Liver (tissue), 9 donors: ENCODE results near the gene GPR137C. TPM values are rescaled to one million over a fixed set of nuclear protein-coding genes. Genes with fewer than 3 reads are reported as not detected.

Experiments used
- DNase-seq: peaks from one replicate; pipeline ENCODE4 v3.0.0-alpha.2; 2017; ENCODE audit warnings: low spot score
- H3K27ac ChIP-seq, 2 donors: one replicate each; pipeline ENCODE4 v1.7.0; 2013; ENCODE audit warnings: inconsistent platforms in 2 of 2, low read length in 2 of 2, control low read depth in 1 of 2, low read depth in 1 of 2, mild to moderate bottlenecking in 1 of 2
- H3K27me3 ChIP-seq, 4 donors: one replicate each; pipeline versions ENCODE4 v1.6.1 to v1.7.0; 2013; ENCODE audit warnings: low read length in 3 of 4, inconsistent platforms in 1 of 4, mild to moderate bottlenecking in 1 of 4, moderate library complexity in 1 of 4; ENCODE audit not compliant: control insufficient read depth in 4 of 4, insufficient read depth in 4 of 4
- H3K36me3 ChIP-seq, 4 donors: one replicate each; pipeline versions ENCODE4 v1.6.1 to v1.7.0; 2013; ENCODE audit warnings: low read length in 3 of 4, mild to moderate bottlenecking in 3 of 4, low read depth in 1 of 4, moderate library complexity in 1 of 4; ENCODE audit not compliant: control insufficient read depth in 4 of 4, insufficient read depth in 3 of 4
- H3K4me1 ChIP-seq, 4 donors: one replicate each; pipeline versions ENCODE4 v1.6.1 to v1.7.0; 2013; ENCODE audit warnings: low read length in 3 of 4, mild to moderate bottlenecking in 3 of 4, moderate library complexity in 1 of 4; ENCODE audit not compliant: control insufficient read depth in 4 of 4, insufficient read depth in 4 of 4
- H3K4me3 ChIP-seq, 3 donors: one replicate each; pipeline versions ENCODE4 v1.6.1 to v1.7.0; 2013; ENCODE audit warnings: low read length in 3 of 3, control low read depth in 1 of 3, low read depth in 1 of 3, mild to moderate bottlenecking in 1 of 3
- H3K9ac ChIP-seq, 2 donors: one replicate each; pipeline ENCODE4 v1.7.0; 2013; ENCODE audit warnings: low read length in 2 of 2, mild to moderate bottlenecking in 2 of 2, moderate library complexity in 2 of 2, control low read depth in 1 of 2, low read depth in 1 of 2
- H3K9me3 ChIP-seq, 4 donors: one replicate each; pipeline versions ENCODE4 v1.6.1 to v1.7.0; 2013; ENCODE audit warnings: low read length in 3 of 4; ENCODE audit not compliant: control insufficient read depth in 4 of 4
- EGR1 ChIP-seq, 2 donors: IDR thresholded peaks; 2 replicates each; pipeline ENCODE4 v1.6.1; 2016 to 2018; ENCODE audit warnings: antibody characterized with exemption in 2 of 2, low read depth in 2 of 2
- FOXA1 ChIP-seq: IDR thresholded peaks from 2 replicates; pipeline ENCODE4 v1.6.1; 2016; ENCODE audit warnings: antibody characterized with exemption
- FOXA2 ChIP-seq: IDR thresholded peaks from 2 replicates; pipeline ENCODE4 v1.6.1; 2016; ENCODE audit warnings: antibody characterized with exemption
- GABPA ChIP-seq, 2 donors: IDR thresholded peaks in 1 of 2; conservative IDR thresholded peaks in 1 of 2; 2 replicates each; pipeline ENCODE4 v1.6.1; 2016; ENCODE audit warnings: antibody characterized with exemption in 2 of 2, mild to moderate bottlenecking in 1 of 2, moderate library complexity in 1 of 2
- HNF4A ChIP-seq, 2 donors: conservative IDR thresholded peaks; 2 replicates each; pipeline ENCODE4 v1.6.1; 2016; ENCODE audit warnings: antibody characterized with exemption in 2 of 2, mild to moderate bottlenecking in 2 of 2
- HNF4G ChIP-seq: IDR thresholded peaks from 2 replicates; pipeline ENCODE4 v1.6.1; 2016; ENCODE audit warnings: antibody characterized with exemption
- JUND ChIP-seq, 2 donors: IDR thresholded peaks; 2 replicates each; pipeline ENCODE4 v1.6.1; 2016; ENCODE audit warnings: antibody characterized with exemption in 2 of 2
- NR2F2 ChIP-seq: IDR thresholded peaks from 2 replicates; pipeline ENCODE4 v1.6.1; 2016; ENCODE audit warnings: antibody characterized with exemption
- RAD21 ChIP-seq, 2 donors: IDR thresholded peaks; 2 replicates each; pipeline ENCODE4 v1.6.1; 2016; ENCODE audit warnings: antibody characterized with exemption in 2 of 2, mild to moderate bottlenecking in 2 of 2
- RXRA ChIP-seq, 2 donors: IDR thresholded peaks; 2 replicates each; pipeline ENCODE4 v1.6.1; 2017 to 2018; ENCODE audit warnings: antibody characterized with exemption in 2 of 2, mild to moderate bottlenecking in 1 of 2
- TAF1 ChIP-seq: conservative IDR thresholded peaks from 2 replicates; pipeline ENCODE4 v1.6.1; 2016; ENCODE audit warnings: antibody characterized with exemption, mild to moderate bottlenecking
- YY1 ChIP-seq: IDR thresholded peaks from 2 replicates; pipeline ENCODE4 v1.6.1; 2016; ENCODE audit warnings: antibody characterized with exemption, mild to moderate bottlenecking
- WGBS: extraction: QIAGEN DNeasy Blood & Tissue Kit; methylation state at CpG from one replicate; pipeline ENCODE4 v1.1.7; 2013; 5-methylcytosine and 5-hydroxymethylcytosine counted together
- polyA plus RNA-seq, 2 donors: library from polyadenylated mRNA; stranded (reverse) in 1 of 2; unstranded in 1 of 2; fragments of 200-250 nt in 1 of 2; fragments of >200 nt in 1 of 2; fragmentation: Nextera tagmentation in 1 of 2; extraction: Ambion mirVana in 1 of 2; gene quantifications; one replicate each; pipeline versions ENCODE4 v1.2.1 to v1.2.3, GENCODE V29; 2013 to 2015
- total RNA-seq, 2 donors: library from RNA; depleted of rRNA; stranded (reverse); fragments of >200 nt; gene quantifications; one replicate each; pipeline ENCODE4 v1.2.3, GENCODE V29; 2014
- TF ChIP-seq, protein P1 (sequence below): IDR thresholded peaks from 2 replicates; pipeline ENCODE4 v1.6.1; 2016; ENCODE audit warnings: antibody characterized with exemption
- TF ChIP-seq, protein P2 (sequence below): fragments of 150-350 bp; IDR thresholded peaks from 2 replicates; pipeline ENCODE4 v1.5.1; 2017; ENCODE audit warnings: improper control_type of control experiment, low read depth, low read length; ENCODE audit not compliant: missing input control
- TF ChIP-seq, protein P3 (sequence below): IDR thresholded peaks from 2 replicates; pipeline ENCODE4 v1.6.1; 2016; ENCODE audit warnings: antibody characterized with exemption
- TF ChIP-seq, protein P4 (sequence below): IDR thresholded peaks from 2 replicates; pipeline ENCODE4 v1.6.1; 2016; ENCODE audit warnings: antibody characterized with exemption
- TF ChIP-seq, protein P5 (sequence below): IDR thresholded peaks from 2 replicates; pipeline ENCODE4 v1.6.1; 2016; ENCODE audit warnings: antibody characterized with exemption, mild to moderate bottlenecking
- donor health status: healthy.
- donor health status: healthy.
- donor health status: healthy.
- donor health status: healthy.
- donor health status: healthy.

GPR137C gene
- total and polyA plus RNA-seq, 4 donors = 0.14 to 1.3 (median 0.33) TPM

DNA sequence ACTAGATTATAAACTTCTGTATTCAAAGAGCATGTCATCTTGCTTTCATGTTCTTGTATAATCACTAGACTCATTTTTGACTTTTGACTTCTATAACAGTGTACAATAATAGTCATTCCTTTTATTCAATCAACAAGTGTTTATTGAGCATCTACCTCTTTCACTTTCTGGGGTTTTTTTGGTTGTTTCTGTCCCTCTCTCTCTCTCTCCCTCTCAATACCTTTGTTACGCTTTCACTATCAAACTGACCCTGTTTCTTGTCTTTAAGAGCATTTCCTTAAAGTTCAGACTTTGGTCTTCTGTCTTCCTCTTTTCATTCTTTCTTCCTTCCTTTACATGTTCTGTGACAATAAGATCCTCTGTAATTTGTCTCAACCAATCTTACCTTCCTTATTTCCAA lies 49.5 kb downstream of the GPR137C start:
- Histone ChIP-seq H3K36me3 (no peaks in the 10 kb centered on the region), H3K4me1 (no peaks in the 10 kb centered on the region), H3K9me3 (peaks cover 2 to 3% (median 3%) of the 10 kb centered on the region in 4 donors), H3K4me3 (no peak overlapping the region), H3K9ac (no peak overlapping the region), H3K27ac (no peak overlapping the region), H3K27me3 (no peaks in the 10 kb centered on the region)
- no peak for DNase-seq
- 85% methylated on average over 1 of the region's 1 CpG for WGBS
- TF ChIP-seq JUND (IDR thresholded peaks at IDR 0.05) (no peak), HNF4A (conservative IDR thresholded peaks at IDR 0.05) (no peak), FOXA1 (no peak), EGR1 (IDR thresholded peaks at IDR 0.05; ENCODE audit: low read depth in 2 of 2) (no peak), NR2F2 (no peak), TAF1 (no peak), RAD21 (IDR thresholded peaks at IDR 0.05) (no peak), RXRA (IDR thresholded peaks at IDR 0.05) (no peak), HNF4G (no peak), YY1 (no peak), FOXA2 (no peak), GABPA (IDR thresholded peaks at IDR 0.05 in 1 of 2, conservative IDR thresholded peaks at IDR 0.05 in 1 of 2) (no peak)
- TF ChIP-seq, protein P1, sequence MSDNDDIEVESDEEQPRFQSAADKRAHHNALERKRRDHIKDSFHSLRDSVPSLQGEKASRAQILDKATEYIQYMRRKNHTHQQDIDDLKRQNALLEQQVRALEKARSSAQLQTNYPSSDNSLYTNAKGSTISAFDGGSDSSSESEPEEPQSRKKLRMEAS = no peak
- TF ChIP-seq, protein P2, sequence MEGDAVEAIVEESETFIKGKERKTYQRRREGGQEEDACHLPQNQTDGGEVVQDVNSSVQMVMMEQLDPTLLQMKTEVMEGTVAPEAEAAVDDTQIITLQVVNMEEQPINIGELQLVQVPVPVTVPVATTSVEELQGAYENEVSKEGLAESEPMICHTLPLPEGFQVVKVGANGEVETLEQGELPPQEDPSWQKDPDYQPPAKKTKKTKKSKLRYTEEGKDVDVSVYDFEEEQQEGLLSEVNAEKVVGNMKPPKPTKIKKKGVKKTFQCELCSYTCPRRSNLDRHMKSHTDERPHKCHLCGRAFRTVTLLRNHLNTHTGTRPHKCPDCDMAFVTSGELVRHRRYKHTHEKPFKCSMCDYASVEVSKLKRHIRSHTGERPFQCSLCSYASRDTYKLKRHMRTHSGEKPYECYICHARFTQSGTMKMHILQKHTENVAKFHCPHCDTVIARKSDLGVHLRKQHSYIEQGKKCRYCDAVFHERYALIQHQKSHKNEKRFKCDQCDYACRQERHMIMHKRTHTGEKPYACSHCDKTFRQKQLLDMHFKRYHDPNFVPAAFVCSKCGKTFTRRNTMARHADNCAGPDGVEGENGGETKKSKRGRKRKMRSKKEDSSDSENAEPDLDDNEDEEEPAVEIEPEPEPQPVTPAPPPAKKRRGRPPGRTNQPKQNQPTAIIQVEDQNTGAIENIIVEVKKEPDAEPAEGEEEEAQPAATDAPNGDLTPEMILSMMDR = no peak
- TF ChIP-seq, protein P3, sequence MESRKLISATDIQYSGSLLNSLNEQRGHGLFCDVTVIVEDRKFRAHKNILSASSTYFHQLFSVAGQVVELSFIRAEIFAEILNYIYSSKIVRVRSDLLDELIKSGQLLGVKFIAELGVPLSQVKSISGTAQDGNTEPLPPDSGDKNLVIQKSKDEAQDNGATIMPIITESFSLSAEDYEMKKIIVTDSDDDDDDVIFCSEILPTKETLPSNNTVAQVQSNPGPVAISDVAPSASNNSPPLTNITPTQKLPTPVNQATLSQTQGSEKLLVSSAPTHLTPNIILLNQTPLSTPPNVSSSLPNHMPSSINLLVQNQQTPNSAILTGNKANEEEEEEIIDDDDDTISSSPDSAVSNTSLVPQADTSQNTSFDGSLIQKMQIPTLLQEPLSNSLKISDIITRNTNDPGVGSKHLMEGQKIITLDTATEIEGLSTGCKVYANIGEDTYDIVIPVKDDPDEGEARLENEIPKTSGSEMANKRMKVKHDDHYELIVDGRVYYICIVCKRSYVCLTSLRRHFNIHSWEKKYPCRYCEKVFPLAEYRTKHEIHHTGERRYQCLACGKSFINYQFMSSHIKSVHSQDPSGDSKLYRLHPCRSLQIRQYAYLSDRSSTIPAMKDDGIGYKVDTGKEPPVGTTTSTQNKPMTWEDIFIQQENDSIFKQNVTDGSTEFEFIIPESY = no peak
- TF ChIP-seq, protein P4, sequence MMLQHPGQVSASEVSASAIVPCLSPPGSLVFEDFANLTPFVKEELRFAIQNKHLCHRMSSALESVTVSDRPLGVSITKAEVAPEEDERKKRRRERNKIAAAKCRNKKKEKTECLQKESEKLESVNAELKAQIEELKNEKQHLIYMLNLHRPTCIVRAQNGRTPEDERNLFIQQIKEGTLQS = no peak
- TF ChIP-seq, protein P5, sequence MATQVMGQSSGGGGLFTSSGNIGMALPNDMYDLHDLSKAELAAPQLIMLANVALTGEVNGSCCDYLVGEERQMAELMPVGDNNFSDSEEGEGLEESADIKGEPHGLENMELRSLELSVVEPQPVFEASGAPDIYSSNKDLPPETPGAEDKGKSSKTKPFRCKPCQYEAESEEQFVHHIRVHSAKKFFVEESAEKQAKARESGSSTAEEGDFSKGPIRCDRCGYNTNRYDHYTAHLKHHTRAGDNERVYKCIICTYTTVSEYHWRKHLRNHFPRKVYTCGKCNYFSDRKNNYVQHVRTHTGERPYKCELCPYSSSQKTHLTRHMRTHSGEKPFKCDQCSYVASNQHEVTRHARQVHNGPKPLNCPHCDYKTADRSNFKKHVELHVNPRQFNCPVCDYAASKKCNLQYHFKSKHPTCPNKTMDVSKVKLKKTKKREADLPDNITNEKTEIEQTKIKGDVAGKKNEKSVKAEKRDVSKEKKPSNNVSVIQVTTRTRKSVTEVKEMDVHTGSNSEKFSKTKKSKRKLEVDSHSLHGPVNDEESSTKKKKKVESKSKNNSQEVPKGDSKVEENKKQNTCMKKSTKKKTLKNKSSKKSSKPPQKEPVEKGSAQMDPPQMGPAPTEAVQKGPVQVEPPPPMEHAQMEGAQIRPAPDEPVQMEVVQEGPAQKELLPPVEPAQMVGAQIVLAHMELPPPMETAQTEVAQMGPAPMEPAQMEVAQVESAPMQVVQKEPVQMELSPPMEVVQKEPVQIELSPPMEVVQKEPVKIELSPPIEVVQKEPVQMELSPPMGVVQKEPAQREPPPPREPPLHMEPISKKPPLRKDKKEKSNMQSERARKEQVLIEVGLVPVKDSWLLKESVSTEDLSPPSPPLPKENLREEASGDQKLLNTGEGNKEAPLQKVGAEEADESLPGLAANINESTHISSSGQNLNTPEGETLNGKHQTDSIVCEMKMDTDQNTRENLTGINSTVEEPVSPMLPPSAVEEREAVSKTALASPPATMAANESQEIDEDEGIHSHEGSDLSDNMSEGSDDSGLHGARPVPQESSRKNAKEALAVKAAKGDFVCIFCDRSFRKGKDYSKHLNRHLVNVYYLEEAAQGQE = no peak

DNA sequence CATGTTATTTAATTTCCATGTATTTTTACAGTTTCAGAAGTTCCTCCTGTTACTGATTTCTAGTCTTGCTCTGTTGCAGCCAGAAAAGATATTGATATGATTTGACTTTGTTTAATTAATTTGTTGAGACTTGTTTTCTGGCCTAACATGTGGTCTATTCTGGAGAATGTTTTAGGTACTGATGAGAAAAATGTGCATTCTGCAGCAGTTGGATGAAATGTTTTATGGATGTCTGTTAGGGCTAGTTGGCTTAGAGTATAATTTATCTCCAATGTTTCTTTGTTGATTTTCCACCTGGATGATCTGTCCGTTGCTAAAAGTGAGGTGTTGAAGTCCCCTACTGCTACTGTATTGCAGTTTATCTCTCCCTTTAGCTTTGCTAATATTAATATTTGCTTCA lies 54.4 kb downstream of the GPR137C start:
- Histone ChIP-seq H3K4me1 (no peaks in the 10 kb centered on the region), H3K9me3 (peaks cover 2 to 3% (median 3%) of the 10 kb centered on the region in 4 donors), H3K36me3 (no peaks in the 10 kb centered on the region), H3K27me3 (no peaks in the 10 kb centered on the region), H3K9ac (no peak overlapping the region), H3K4me3 (no peak overlapping the region), H3K27ac (no peak overlapping the region)
- 97% methylated on average over 1 of the region's 1 CpG for WGBS
- no peak for DNase-seq
- no peak for TF ChIP-seq RXRA (IDR thresholded peaks at IDR 0.05)
- TF ChIP-seq, protein P1 = no peak
- TF ChIP-seq NR2F2 = no peak
- TF ChIP-seq GABPA (IDR thresholded peaks at IDR 0.05 in 1 of 2, conservative IDR thresholded peaks at IDR 0.05 in 1 of 2) = no peak
- no peak for TF ChIP-seq HNF4A (conservative IDR thresholded peaks at IDR 0.05)
- TF ChIP-seq, protein P5 = no peak
- TF ChIP-seq YY1 = no peak
- no peak for TF ChIP-seq EGR1 (IDR thresholded peaks at IDR 0.05; ENCODE audit: low read depth in 2 of 2)
- no peak for TF ChIP-seq RAD21 (IDR thresholded peaks at IDR 0.05)
- TF ChIP-seq TAF1 = no peak
- TF ChIP-seq, protein P3 = no peak
